HCT116 (cell line): ENCODE results near the gene POF1B. TPM values are rescaled to one million over a fixed set of nuclear protein-coding genes. Genes with fewer than 3 reads are reported as not detected.

Experiments used
- ATAC-seq: fragments of 200-7000 bp; cut with Tn5 transposase; 2 replicates; pipeline ENCODE4 v1.9.1; 2020; ENCODE audit warnings: mild to moderate bottlenecking, moderate library complexity
- BruUV-seq: library from RNA; stranded (reverse); fragments of 400-500 nt; replicated peaks from 2 replicates; lab custom pipeline; 2021; lab: Mats Ljungman, UMichigan
- CTCF ChIA-PET: fragments of 300-600 bp; sonication (Branson Sonifier 250); formaldehyde crosslinking; loops from one replicate; lab custom pipeline; 2021; ENCODE audit warnings: antibody characterized with exemption; lab: Charles Lee
- POLR2A ChIA-PET: fragments of 300-600, 350-600 bp; sonication (Branson Sonifier 250); formaldehyde crosslinking; loops from one replicate; lab custom pipeline; 2021; ENCODE audit warnings: antibody characterized with exemption; lab: Charles Lee
- RAD21 ChIA-PET, 2 experiments: fragments of 300-600 bp; sonication (Branson Sonifier 250); formaldehyde crosslinking; loops; one replicate each; lab custom pipeline; 2023; ENCODE audit warnings: low total read pairs in 2 of 2; ENCODE audit not compliant: uncharacterized antibody in 2 of 2, unreplicated experiment in 2 of 2, low non-redundant PET in 1 of 2; lab: Charles Lee
- DNase-seq: peaks from one replicate; pipeline ENCODE4 v3.0.0-alpha.2; 2010; ENCODE audit warnings: low read depth, low spot score
- H2AFZ ChIP-seq: fragments of 200-600 bp; shearing (Covaris generic), sonication (generic); 2 replicates; pipeline ENCODE4 v1.6.1; 2017; ENCODE audit warnings: low read depth, mixed run types, mixed read lengths, antibody characterized with exemption, low read length; ENCODE audit not compliant: poor library complexity, severe bottlenecking
- H3K27ac ChIP-seq: 2 replicates; pipeline ENCODE4 v1.5.1; 2012; ENCODE audit warnings: low read depth, low read length
- H3K27me3 ChIP-seq: fragments of 200-600 bp; sonication (generic); 2 replicates; pipeline ENCODE4 v1.6.1; 2016; ENCODE audit warnings: mixed run types, low read length, mixed read lengths; ENCODE audit not compliant: insufficient read depth
- H3K36me3 ChIP-seq, 2 experiments: fragments of 200-500 bp in 1 of 2; fragments of 200-600 bp in 1 of 2; sonication (Bioruptor generic) in 1 of 2; sonication (generic) in 1 of 2; 2 replicates each; pipeline versions ENCODE4 v1.5.1 to v1.6.1; 2014 to 2016; ENCODE audit warnings: low read length in 2 of 2, inconsistent platforms in 1 of 2, mixed read lengths in 1 of 2, mixed run types in 1 of 2; ENCODE audit not compliant: insufficient read depth in 2 of 2, control insufficient read depth in 1 of 2
- H3K4me1 ChIP-seq, 2 experiments: fragments of 200-600 bp in 1 of 2; sonication (generic) in 1 of 2; 2 replicates each; pipeline versions ENCODE4 v1.5.1 to v1.6.1; 2012 to 2017; ENCODE audit warnings: low read length in 2 of 2, inconsistent platforms in 1 of 2, mild to moderate bottlenecking in 1 of 2, mixed read lengths in 1 of 2, mixed run types in 1 of 2, moderate library complexity in 1 of 2; ENCODE audit not compliant: insufficient read depth in 2 of 2, control insufficient read depth in 1 of 2
- H3K4me2 ChIP-seq: fragments of 200-600 bp; sonication (generic); 2 replicates; pipeline ENCODE4 v1.6.1; 2017; ENCODE audit warnings: mixed run types, low read length, mixed read lengths
- H3K4me3 ChIP-seq, 2 experiments: fragments of 200-600 bp in 1 of 2; sonication (generic) in 1 of 2; replicated peaks in 1 of 2; 2 replicates each; pipeline ENCODE4 v1.5.1; 2011 to 2016; ENCODE audit warnings: low read length in 2 of 2, control low read depth in 1 of 2, low read depth in 1 of 2, mild to moderate bottlenecking in 1 of 2, mixed read lengths in 1 of 2, mixed run types in 1 of 2
- H3K79me2 ChIP-seq: fragments of 200-600 bp; sonication (generic); 2 replicates; pipeline ENCODE4 v1.6.1; 2017; ENCODE audit warnings: mild to moderate bottlenecking, mixed run types, low read length, moderate library complexity, mixed read lengths; ENCODE audit not compliant: insufficient read depth
- H3K9ac ChIP-seq: fragments of 200-600 bp; sonication (generic); 2 replicates; pipeline ENCODE4 v1.6.1; 2016; ENCODE audit warnings: low read length, mixed read lengths
- H3K9me2 ChIP-seq: fragments of 200-600 bp; sonication (generic), shearing (Covaris generic); 2 replicates; pipeline ENCODE4 v1.6.1; 2017; ENCODE audit warnings: mixed run types, mild to moderate bottlenecking, moderate library complexity; ENCODE audit not compliant: insufficient read depth
- H3K9me3 ChIP-seq, 2 experiments: fragments of 200-500 bp in 1 of 2; fragments of 200-600 bp in 1 of 2; sonication (Bioruptor generic) in 1 of 2; sonication (generic) in 1 of 2; 2 replicates each; pipeline ENCODE4 v1.6.1; 2014 to 2017; ENCODE audit warnings: low read length in 2 of 2, mixed read lengths in 2 of 2, inconsistent platforms in 1 of 2, low read depth in 1 of 2, mild to moderate bottlenecking in 1 of 2, mixed run types in 1 of 2, moderate library complexity in 1 of 2; ENCODE audit not compliant: control insufficient read depth in 1 of 2, insufficient read depth in 1 of 2
- H4K20me1 ChIP-seq: fragments of 200-600 bp; sonication (generic), shearing (Covaris generic); 2 replicates; pipeline ENCODE4 v1.6.1; 2017; ENCODE audit warnings: mixed run types, mild to moderate bottlenecking, moderate library complexity; ENCODE audit not compliant: insufficient read depth
- ATF3 ChIP-seq: IDR thresholded peaks from 2 replicates; pipeline ENCODE4 v1.6.1; 2012
- CEBPB ChIP-seq: IDR thresholded peaks from 2 replicates; pipeline ENCODE4 v1.6.1; 2012; ENCODE audit warnings: low read depth
- EZH2phosphoT487 ChIP-seq: fragments of 200-600 bp; IDR thresholded peaks from 2 replicates; pipeline ENCODE4 v1.6.1; 2018; ENCODE audit warnings: antibody characterized with exemption, borderline replicate concordance
- FOSL1 ChIP-seq: IDR thresholded peaks from 2 replicates; pipeline ENCODE4 v1.6.1; 2012; ENCODE audit warnings: low read depth
- MAX ChIP-seq: IDR thresholded peaks from 2 replicates; pipeline ENCODE4 v1.6.1; 2012
- SIN3A ChIP-seq: IDR thresholded peaks from 2 replicates; pipeline ENCODE4 v1.6.1; 2012; ENCODE audit warnings: low read depth
- SP1 ChIP-seq: IDR thresholded peaks from 2 replicates; pipeline ENCODE4 v1.6.1; 2012; ENCODE audit warnings: low read depth
- YY1 ChIP-seq: IDR thresholded peaks from 2 replicates; pipeline ENCODE4 v1.6.1; 2011; ENCODE audit warnings: low read length, low read depth, moderate library complexity, mild to moderate bottlenecking; ENCODE audit not compliant: insufficient replicate concordance; ENCODE audit errors: extremely low read depth
- intact Hi-C: fragments of 100-400 bp; cut with micrococcal nuclease; formaldehyde crosslinking; loops from 2 replicates; pipeline ENCODE4 v1.10.0; 2022
- total RNA-seq: library from RNA; stranded (reverse); gene quantifications from one replicate; pipeline ENCODE4 v1.2.1, GENCODE V29; 2021; ENCODE audit not compliant: unreplicated experiment
- TF ChIP-seq, protein P1 (sequence below), 3 experiments: fragments of 200-600 bp in 1 of 3; sonication (generic) in 1 of 3; IDR thresholded peaks in 2 of 3; conservative IDR thresholded peaks in 1 of 3; 2 replicates each; pipeline ENCODE4 v1.5.1; 2012 to 2017; ENCODE audit warnings: low read depth in 2 of 3, low read length in 2 of 3, antibody characterized with exemption in 1 of 3, borderline replicate concordance in 1 of 3, control low read depth in 1 of 3, mild to moderate bottlenecking in 1 of 3, mixed read lengths in 1 of 3, mixed run types in 1 of 3, moderate library complexity in 1 of 3; ENCODE audit not compliant: insufficient read depth in 1 of 3
- TF ChIP-seq, protein P2 (sequence below): IDR thresholded peaks from 2 replicates; pipeline ENCODE4 v1.6.1; 2012; ENCODE audit warnings: low read depth

The POF1B gene
- total RNA-seq, 1 experiment from 2014 or later, result 0.15 TPM

DNA sequence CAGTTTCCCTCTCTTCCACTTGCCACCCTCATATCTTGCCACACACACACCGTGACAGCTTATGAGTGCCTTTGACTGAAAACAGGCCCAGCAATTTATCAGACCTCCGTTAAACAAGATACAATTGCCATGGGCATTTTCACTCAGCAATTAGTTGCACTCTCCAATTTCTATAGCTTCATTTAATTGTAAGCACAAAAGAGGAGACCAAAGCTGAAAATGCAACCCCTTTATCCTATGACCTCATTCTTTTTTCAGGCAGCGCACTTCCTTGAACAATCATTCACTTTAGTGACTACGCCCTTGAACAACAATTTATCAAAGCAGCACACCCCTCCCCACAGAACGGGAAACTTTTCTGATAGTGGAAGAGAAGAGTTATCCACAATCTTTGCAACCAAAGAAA is 4.1 kb downstream of the POF1B start:
- Histone ChIP-seq H3K9ac (no peak overlapping the region), H3K36me3 (no peaks in the 10 kb centered on the region), H3K9me3 (no peaks in the 10 kb centered on the region), H3K79me2 (no peaks in the 10 kb centered on the region), H3K9me2 (no peaks in the 10 kb centered on the region), H3K4me2 (no peak overlapping the region), H3K27ac (no peak overlapping the region), H4K20me1 (no peaks in the 10 kb centered on the region), H3K4me3 (no peak overlapping the region), H2AFZ (no peak overlapping the region), H3K4me1 (no peaks in the 10 kb centered on the region), H3K27me3 (no peaks in the 10 kb centered on the region)
- intact Hi-C loops, result no loop called here
- RAD21 ChIA-PET, result no interaction called here
- CTCF ChIA-PET, result no interaction called here
- TF ChIP-seq MAX, result no peak
- TF ChIP-seq, protein P1, sequence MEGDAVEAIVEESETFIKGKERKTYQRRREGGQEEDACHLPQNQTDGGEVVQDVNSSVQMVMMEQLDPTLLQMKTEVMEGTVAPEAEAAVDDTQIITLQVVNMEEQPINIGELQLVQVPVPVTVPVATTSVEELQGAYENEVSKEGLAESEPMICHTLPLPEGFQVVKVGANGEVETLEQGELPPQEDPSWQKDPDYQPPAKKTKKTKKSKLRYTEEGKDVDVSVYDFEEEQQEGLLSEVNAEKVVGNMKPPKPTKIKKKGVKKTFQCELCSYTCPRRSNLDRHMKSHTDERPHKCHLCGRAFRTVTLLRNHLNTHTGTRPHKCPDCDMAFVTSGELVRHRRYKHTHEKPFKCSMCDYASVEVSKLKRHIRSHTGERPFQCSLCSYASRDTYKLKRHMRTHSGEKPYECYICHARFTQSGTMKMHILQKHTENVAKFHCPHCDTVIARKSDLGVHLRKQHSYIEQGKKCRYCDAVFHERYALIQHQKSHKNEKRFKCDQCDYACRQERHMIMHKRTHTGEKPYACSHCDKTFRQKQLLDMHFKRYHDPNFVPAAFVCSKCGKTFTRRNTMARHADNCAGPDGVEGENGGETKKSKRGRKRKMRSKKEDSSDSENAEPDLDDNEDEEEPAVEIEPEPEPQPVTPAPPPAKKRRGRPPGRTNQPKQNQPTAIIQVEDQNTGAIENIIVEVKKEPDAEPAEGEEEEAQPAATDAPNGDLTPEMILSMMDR (IDR thresholded peaks at IDR 0.05 in 2 of 3, conservative IDR thresholded peaks at IDR 0.05 in 1 of 3; ENCODE audit: borderline replicate concordance in 1 of 3, insufficient read depth in 1 of 3, low read depth in 2 of 3, low read length in 2 of 3), result no peak
- TF ChIP-seq, protein P2, sequence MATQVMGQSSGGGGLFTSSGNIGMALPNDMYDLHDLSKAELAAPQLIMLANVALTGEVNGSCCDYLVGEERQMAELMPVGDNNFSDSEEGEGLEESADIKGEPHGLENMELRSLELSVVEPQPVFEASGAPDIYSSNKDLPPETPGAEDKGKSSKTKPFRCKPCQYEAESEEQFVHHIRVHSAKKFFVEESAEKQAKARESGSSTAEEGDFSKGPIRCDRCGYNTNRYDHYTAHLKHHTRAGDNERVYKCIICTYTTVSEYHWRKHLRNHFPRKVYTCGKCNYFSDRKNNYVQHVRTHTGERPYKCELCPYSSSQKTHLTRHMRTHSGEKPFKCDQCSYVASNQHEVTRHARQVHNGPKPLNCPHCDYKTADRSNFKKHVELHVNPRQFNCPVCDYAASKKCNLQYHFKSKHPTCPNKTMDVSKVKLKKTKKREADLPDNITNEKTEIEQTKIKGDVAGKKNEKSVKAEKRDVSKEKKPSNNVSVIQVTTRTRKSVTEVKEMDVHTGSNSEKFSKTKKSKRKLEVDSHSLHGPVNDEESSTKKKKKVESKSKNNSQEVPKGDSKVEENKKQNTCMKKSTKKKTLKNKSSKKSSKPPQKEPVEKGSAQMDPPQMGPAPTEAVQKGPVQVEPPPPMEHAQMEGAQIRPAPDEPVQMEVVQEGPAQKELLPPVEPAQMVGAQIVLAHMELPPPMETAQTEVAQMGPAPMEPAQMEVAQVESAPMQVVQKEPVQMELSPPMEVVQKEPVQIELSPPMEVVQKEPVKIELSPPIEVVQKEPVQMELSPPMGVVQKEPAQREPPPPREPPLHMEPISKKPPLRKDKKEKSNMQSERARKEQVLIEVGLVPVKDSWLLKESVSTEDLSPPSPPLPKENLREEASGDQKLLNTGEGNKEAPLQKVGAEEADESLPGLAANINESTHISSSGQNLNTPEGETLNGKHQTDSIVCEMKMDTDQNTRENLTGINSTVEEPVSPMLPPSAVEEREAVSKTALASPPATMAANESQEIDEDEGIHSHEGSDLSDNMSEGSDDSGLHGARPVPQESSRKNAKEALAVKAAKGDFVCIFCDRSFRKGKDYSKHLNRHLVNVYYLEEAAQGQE, result no peak
- TF ChIP-seq SP1, result no peak
- TF ChIP-seq ATF3, result no peak
- no peak for TF ChIP-seq EZH2phosphoT487
- no peak for TF ChIP-seq FOSL1
- TF ChIP-seq SIN3A, result no peak
- no peak for TF ChIP-seq CEBPB
- no peak for TF ChIP-seq YY1
- DNase-seq (no peak), ATAC-seq (no peak)
- no TSS peak for BruUV-seq
- POLR2A ChIA-PET, result no interaction called here
